22Rv1 (cell line): ENCODE data around the gene LRGUK.

Experiments
- H3K27ac ChIP-seq: fragments of 450-650 bp; 2 replicates; pipeline ENCODE4 v1.5.1; 2017
- ZFX ChIP-seq: fragments of 450-650 bp; IDR thresholded peaks from 2 replicates; pipeline ENCODE4 v1.6.1; 2017; ENCODE audit warnings: antibody characterized with exemption, borderline replicate concordance
- TF ChIP-seq, protein P1 (sequence below): fragments of 450-650 bp; IDR thresholded peaks from 2 replicates; pipeline ENCODE4 v1.5.1; 2017; ENCODE audit warnings: mild to moderate bottlenecking

LRGUK gene

DNA sequence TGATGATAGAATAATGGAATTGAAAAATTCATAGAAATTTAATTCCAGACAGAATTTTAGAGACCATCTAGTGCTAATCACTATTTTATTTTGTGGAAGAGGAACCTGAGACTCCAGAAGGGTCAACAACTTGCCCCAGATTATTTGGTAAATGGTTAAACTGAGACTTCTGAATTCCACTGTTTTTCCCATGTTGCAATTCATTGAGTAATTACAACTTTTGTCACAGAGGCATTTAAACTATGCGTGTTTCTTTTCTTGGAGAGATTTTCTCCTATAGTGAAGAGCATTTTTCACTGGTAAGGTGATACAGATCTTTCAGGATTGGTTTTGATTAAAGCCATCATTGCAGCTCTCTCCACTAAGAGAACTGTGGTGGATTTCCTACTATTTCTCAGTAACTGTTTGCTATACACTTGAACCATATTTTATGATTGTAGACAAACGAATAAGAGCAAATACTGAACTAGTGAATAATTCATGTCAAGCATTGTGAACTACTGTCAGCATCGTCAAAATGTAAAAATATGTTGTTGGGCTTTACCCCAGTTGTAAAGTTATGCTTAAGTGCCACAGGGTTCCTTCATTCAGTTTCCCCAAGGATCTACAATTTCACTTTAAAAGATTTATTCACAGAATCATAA is 26.5 kb downstream of the LRGUK start:
- H3K27ac ChIP-seq: no peak overlapping the region
- no peak for TF ChIP-seq ZFX
- TF ChIP-seq, protein P1, sequence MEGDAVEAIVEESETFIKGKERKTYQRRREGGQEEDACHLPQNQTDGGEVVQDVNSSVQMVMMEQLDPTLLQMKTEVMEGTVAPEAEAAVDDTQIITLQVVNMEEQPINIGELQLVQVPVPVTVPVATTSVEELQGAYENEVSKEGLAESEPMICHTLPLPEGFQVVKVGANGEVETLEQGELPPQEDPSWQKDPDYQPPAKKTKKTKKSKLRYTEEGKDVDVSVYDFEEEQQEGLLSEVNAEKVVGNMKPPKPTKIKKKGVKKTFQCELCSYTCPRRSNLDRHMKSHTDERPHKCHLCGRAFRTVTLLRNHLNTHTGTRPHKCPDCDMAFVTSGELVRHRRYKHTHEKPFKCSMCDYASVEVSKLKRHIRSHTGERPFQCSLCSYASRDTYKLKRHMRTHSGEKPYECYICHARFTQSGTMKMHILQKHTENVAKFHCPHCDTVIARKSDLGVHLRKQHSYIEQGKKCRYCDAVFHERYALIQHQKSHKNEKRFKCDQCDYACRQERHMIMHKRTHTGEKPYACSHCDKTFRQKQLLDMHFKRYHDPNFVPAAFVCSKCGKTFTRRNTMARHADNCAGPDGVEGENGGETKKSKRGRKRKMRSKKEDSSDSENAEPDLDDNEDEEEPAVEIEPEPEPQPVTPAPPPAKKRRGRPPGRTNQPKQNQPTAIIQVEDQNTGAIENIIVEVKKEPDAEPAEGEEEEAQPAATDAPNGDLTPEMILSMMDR: no peak

DNA sequence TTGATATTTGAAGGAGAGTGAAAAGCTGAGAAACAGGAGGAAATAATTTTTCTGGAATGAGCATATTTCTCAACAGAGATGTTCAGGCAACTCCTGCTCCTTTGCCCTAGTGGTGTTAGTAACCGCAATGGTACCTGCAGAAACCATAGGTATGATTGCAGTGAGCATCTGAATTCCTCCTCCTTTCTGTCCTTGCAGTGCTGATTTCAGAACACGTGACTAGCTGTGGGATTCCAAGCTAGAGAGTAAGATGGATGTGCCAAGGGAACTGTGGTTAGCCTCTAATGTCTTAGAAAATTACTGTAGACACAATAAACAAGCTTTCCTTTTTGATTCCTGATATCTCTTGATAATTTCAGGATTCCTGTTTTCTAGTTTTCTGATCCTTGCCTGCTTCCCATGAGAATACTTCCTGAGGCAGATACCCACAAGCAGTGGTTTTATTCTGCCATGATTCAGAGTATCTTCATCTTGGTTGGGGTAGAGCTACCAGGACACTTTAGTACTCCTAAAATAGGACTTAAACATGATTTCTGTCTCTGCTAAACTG is 27.5 kb downstream of the LRGUK start:
- no peak for TF ChIP-seq ZFX
- TF ChIP-seq, protein P1: no peak
- no peak overlapping the region for H3K27ac ChIP-seq

DNA sequence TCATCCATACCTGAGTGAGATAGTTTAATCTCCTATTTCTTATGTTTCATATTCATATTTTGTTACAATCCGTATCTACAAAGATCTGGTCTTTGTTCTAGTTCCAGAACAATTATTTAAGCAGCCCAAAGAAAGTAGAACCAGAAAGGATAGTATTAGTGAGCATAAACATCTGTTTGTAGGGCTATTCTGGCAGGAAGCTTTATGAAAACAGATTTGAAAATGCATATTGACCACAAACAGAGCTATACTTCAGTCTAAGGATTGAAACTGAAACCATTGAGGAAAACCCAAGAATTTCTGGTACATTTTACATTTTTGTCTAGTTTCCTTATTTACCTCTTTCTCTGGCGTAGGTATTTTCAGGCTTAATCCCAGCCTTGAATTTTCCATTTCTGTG is 28.1 kb downstream of the LRGUK start:
- TF ChIP-seq, protein P1: no peak
- no peak for TF ChIP-seq ZFX
- no peak overlapping the region for H3K27ac ChIP-seq

DNA sequence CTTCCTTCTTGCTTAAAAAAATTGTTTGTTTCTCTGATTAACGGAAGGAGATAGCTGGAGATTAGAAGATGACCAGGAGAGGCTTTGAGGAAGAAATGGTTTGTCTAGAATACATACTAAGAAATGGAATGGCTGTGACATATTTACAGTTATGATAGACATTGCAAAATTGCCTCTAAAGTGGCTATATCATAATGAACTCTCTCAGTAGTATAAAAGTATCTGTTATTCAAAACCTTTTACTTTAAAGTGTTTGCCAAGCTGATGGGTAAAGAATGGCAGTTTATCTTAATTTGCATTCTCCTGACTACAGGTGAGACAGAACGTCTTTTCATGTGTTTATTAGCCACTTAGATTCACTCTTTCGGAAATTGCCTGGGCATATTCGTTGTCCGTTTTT is 28.7 kb downstream of the LRGUK start:
- no peak overlapping the region for H3K27ac ChIP-seq
- TF ChIP-seq, protein P1: no peak
- no peak for TF ChIP-seq ZFX

DNA sequence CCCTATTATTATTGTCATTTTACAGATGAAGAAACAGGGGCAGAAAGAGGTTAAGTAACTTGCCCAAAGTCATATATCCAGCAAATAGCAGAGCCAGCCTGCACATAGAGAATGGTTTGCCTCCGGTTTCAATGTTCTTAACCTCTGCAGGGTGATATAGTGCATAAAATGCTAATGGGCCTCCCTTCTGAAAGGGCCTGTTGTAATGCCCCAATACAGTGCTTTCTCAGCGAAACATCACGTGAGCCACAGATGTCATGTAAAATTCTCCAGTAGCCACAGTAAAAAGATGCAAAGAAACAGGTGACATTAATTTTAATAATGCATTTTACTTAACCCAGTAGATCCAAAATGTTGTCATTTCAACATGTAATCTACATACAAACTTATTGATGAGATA is 38.1 kb downstream of the LRGUK start:
- no peak overlapping the region for H3K27ac ChIP-seq
- TF ChIP-seq, protein P1: no peak
- TF ChIP-seq ZFX: no peak

DNA sequence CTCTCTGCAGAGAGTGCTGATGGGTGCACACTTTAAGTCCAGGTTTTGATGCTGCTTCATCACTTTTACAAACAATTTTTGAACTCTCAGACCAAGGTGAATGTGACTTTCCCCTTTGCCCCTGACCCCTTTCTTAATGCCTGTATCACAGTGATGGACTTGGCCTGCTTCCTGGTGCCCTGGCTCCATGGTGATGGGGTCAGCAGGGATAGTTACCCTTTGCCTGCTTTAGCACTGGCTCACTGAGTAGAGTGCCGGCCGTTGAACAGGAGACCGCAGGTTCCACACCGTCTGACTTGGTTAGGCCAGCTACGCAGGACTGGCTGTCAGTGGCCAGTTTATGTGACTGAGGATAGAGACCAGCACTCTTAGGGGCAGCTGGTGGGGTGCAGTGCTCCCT is 40.1 kb downstream of the LRGUK start:
- H3K27ac ChIP-seq: no peak overlapping the region
- TF ChIP-seq, protein P1: no peak
- TF ChIP-seq ZFX: no peak

DNA sequence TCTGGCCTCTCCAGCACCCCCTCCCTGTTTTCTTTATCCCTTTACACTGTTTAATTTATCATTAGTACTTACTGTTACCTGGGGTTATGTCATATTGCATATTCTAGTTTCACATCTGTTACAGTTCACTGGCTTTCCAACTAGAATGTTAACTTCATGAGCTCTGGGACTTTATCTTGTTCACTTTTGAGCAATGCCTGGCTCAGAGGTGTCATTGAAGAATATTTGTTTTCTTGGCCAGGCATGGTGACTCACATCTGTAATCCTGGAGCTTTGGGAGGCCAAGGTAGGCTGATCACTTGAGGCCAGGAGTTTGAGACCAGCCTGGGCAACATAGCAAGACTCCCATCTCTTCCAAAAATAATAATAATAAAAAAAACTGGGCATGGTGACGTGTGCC is 40.7 kb downstream of the LRGUK start:
- H3K27ac ChIP-seq: no peak overlapping the region
- TF ChIP-seq, protein P1: no peak
- no peak for TF ChIP-seq ZFX
